Hippocampal formation (tissue), 2 donors: ENCODE data around the gene SPRYD3.
A peak's percentile ranks its signal among the peaks of the same experiment; 100 is the strongest.
"Not testable (repeated sequence)": the region's sequence is repeated elsewhere in the genome, so short reads cannot be mapped to it uniquely, and the experiment has no call there.

Experiments used
- DNase-seq, 2 donors: peaks; one replicate each; lab custom pipeline; 2025; lab: John Stamatoyannopoulos, UW

SPRYD3 gene

DNA sequence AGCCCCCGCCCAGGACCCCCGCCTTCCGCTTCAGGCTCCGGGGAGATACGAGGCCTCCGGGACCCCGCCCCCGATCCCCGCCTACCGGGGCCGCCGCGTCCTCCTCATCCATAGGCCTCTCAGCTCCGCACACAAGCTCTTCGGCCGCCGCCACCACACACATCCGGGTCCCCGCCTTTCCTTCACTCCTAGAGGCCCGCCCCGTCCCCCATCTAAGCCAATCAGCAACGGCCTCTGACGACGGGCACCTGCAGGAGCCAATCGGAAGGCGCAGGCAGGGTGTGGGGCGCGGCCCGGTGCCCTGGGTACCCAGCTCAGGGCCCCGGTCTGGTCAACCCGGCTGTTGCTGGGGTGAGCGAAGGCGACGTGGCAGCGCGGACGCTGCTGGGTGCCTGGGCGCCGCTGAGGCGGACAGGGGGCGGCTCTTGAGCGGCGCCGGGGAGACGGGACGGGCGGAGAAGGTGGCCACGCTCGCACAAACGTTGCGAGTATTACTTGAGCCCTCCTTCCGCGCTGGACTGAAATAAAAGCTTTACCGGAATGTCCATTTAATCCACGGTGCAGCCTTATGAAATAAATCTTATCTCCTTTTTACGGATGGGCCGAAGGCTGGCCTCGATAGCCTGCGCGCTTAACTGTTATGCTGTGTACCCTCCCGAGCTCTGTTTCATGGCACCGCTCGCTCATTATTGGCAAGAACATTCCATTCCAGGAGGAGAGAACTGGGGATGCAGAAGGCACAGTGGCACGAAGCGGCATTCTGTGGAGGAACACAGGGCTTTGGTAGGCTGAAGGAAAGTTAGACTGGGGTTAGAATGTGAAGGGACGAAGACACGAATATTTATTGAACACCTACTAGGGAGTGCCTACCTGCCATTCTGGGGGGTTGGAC, at the start of gene SPRYD3:
TSS of gene SPRYD3 (minus strand) at position 165 of the 892 bp plus-strand sequence. CDS start at position 108, 57 bp downstream.
- peak; percentile 95 to 99 for DNase-seq

- DNase-seq, result no peak
Measured at GRCh38 chr12:53127169-53127568, 48.0 kb upstream of the SPRYD3 start.

GRCh38 chr12:53124352-53124723, 45.1 kb upstream of the SPRYD3 start:
- DNase-seq, result no peak

GRCh38 chr12:53123578-53124351, 44.6 kb upstream of the SPRYD3 start:
- DNase-seq, result no peak

DNA sequence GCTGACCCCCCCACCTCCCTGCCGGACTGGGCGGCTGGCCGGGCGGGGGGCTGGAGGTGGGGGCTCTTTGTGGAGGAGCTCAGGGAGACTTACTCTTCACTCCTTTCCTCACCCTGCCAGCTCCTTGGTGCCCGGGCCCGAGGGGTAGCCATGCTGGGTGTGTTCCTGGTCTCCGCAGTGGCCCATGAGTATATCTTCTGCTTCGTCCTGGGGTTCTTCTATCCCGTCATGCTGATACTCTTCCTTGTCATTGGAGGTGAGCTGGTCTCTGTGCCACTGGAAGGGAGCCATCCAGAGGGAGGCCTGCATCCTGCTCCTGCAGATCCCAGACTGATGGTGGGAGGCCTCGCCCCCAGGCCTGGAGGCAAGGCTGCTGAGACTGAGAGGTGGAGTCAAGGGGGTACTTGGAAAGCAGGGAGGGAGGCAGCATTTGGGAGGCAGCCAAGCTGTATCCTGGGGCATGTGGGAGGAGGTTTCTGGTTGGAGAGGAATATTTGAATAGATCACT, 43.8 kb upstream of the SPRYD3 start:
- DNase-seq, result no peak

GRCh38 chr12:53120685-53121525, 41.7 kb upstream of the SPRYD3 start:
- no peak for DNase-seq

GRCh38 chr12:53118751-53119300, 39.6 kb upstream of the SPRYD3 start:
- no peak for DNase-seq

DNA sequence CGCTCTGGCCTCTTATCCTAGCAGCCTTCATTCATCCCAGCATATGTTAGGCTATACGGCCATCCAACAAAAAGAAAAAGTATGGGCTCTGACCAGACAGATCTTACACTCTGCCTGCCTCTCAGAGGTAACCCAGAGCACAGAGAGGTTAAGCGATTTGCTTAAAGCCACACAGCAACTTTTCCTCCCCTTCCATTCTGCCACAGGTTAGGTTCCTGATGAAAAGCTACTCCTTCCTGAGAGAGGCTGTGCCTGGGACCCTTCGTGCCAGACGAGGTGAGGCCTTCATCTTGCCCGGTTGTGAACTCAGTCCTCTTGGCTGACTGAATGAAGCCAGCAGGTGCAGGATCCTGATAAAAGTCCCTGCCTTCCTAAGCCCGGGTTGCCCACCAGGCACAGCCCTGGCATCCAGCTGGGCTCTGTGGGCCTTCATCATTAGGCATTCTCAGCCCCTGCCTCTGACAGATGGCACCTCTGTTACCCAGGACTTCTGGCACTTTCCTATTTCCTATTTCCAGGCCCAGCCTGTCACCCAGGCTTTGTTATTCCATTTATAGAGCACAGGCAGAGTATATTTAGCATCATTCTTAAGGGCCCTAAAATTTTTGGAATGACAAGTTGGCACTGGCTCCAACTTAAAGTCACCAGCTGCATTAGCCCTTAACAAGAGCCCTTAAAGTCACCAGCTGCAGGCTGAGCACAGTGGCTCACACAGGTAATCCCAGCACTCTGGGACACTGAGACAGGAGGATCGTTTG, 36.9 kb upstream of the SPRYD3 start:
- DNase-seq, result no peak

DNA sequence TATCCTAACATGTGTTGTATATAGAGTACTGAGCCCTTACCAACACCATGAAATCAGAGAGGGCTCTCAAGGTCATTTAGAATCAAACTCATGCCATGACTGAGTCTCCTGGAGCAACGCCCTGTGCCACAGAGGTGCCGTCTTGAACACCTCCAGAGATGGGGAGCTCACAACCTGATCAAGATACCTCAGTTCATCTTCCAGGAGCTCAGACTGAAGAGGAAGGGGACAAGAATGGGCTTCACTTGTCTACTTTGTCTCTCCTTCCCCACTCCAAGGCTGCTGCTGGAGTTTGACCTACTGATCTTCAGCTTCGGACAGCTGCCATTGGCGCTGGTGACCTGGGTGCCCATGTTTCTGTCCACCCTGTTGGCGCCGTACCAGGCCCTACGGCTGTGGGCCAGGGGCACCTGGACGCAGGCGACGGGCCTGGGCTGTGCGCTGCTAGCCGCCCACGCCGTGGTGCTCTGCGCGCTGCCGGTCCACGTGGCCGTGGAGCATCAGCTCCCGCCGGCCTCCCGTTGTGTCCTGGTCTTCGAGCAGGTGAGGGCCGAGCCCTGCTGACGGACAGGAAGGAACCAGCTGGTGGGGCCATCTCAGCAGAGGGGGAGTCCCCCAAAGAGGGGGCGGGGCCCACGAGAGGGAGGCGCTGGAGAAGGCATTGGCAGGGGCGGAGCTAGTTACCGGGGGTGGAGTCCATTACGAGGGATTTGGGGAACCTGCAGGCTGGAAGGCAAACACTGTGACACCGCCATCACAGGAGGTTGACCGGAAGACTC, 36.1 kb upstream of the SPRYD3 start:
- no peak for DNase-seq

GRCh38 chr12:53113951-53114350, 34.8 kb upstream of the SPRYD3 start:
- DNase-seq, result no peak

- DNase-seq, result no peak
Measured at GRCh38 chr12:53113136-53113705, 34.0 kb upstream of the SPRYD3 start.

DNA sequence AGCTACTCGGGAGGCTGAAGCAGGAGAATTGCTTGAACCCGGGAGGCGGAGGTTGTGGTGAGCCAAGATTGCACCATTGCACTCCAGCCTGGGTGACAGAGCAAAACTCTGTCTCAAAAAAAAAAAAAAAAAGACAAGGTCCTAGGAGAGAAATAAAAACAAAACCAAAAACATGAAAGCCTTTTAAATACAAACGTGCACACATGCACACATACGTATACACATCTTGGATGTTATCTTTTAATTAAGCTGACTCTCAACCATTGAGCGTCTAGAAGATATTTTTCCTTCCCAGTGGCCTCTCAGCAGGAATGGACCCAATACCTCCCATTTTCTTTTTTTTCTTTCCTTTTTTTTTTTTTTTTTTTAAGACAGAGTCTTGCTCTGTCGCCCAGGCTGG, 33.2 kb upstream of the SPRYD3 start:
- not testable (repeated sequence) for DNase-seq

DNA sequence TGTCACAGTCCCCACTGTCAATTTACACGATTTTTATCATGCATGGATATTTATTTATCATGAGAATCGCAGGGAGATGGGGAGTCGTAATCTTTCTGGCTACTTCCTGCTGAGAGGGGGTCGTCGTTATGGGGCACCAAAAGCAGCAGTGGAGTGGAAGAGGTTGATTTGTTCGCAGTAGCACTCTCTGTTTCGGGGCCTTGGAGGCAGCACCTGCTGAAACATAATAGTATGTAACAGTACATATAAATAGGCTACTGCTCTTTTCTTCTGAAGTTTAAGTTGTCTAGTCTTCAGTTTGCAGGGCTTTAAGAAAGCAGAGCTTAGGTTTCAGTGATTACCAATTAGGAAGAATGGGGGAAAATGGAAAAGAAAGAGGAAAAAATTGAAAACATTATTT, 27.9 kb upstream of the SPRYD3 start:
- no peak for DNase-seq

- DNase-seq, result no peak
Measured at GRCh38 chr12:53105712-53106439, 26.7 kb upstream of the SPRYD3 start.

GRCh38 chr12:53105256-53105655, 26.1 kb upstream of the SPRYD3 start:
- DNase-seq, result no peak

DNA sequence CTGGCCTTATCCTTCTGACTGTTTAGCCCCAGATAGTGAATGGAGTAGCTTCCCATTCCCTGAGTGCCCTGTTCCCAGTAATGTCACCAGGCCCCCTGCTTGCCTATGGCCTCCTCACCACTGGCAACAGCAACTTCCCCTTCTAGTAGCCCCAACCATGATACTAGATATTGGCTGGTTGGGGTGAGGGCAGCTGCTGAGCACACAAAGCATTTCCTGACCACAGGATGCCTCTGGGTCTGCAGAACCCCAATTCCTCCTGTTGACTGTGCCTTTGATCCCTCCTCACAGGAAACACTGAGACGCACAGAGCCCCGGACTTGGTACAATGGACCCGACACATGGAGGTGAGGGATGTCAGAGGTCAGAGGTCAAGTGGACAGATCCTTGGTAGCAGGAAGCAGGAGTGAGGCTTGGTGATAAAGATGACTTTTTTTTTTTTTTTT, 24.7 kb upstream of the SPRYD3 start:
- no peak for DNase-seq

DNA sequence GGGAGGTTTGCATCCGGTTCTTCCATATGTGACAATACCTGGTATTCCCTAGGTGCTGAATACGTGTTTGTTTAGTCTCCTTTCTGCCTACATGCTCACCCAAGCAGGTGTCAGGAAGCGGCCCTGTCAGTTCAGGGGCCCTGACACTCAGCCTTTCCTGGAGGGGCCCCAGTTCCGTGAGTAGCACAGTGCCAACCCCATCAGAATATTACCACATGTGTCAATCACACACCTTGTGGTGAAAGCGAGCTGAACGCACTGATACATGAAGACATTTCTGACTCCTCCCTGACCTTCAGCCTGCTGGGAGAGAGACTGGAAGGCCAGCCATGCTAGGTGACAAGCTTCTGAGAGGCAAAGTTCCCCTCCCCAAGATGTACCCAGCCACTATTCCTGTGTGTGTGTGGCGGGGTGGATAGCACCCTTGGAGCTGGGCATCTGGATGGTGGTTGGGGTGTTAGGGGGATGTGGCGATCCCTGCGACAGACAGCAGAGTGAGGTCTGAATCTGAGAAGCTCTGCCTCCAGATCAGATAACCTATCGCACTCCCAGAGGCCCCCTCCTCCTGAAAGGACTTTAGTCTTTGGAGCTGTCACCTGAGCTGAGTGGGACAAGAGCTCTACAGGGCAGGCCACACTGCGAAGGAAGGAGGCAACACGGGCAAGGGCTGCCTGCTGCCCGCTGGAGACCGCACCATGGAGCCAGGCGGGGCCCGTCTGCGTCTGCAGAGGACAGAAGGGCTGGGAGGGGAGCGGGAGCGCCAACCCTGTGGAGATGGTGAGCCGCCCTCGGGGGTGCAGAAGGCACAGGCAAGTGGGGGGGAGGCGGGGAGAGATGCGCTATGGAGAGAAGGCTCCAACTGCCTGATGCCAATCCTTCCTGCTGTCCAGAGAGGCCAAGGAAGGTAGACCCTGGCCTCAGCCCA, 24.0 kb upstream of the SPRYD3 start, which contains the start of gene SOAT2:
TSS of gene SOAT2 (plus strand) at position 604 of the 925 bp plus-strand sequence. CDS start at position 696, 92 bp downstream.
- no peak for DNase-seq
